Testis (tissue), 2 donors: ENCODE measurements around the gene SEZ6L.

Source experiments
- CTCF ChIP-seq, 3 experiments: fragments of 450-650 bp in 2 of 3; fragments of 200-600 bp in 1 of 3; sonication (generic) in 1 of 3; IDR thresholded peaks; one replicate each; pipeline ENCODE4 v1.5.1; 2016 to 2019; ENCODE audit warnings: antibody characterized with exemption in 3 of 3, mild to moderate bottlenecking in 2 of 3, moderate library complexity in 1 of 3
- POLR2A ChIP-seq: fragments of 450-650 bp; IDR thresholded peaks from one replicate; pipeline ENCODE4 v1.6.1; 2017; ENCODE audit warnings: antibody characterized with exemption, mild to moderate bottlenecking, moderate library complexity

GRCh38 chr22:26323013-26323412, 153.8 kb downstream of the SEZ6L start:
- TF ChIP-seq CTCF (IDR thresholded peaks at IDR 0.05) (no peak), POLR2A (no peak)
